GM23338 (cell line): Measurements from ENCODE around the gene DIAPH3. TPM values are rescaled to one million over a fixed set of nuclear protein-coding genes. Genes with fewer than 3 reads are reported as not detected.
A peak's percentile ranks its signal among the peaks of the same experiment; 100 is the strongest.

Experiments used
- ATAC-seq: fragments of 200-7000 bp; cut with Tn5 transposase; 3 replicates; pipeline ENCODE4 v1.9.1; 2020
- DNase-seq: peaks from one replicate; pipeline ENCODE4 v3.0.0-alpha.2; 2015; ENCODE audit warnings: low spot score
- H2AFZ ChIP-seq: fragments of 200-600 bp; sonication (generic); 2 replicates; pipeline ENCODE4 v1.8.0; 2016; ENCODE audit warnings: antibody characterized with exemption, mild to moderate bottlenecking, moderate library complexity
- H3F3A ChIP-seq: fragments of 200-600 bp; sonication (generic); replicated peaks from 2 replicates; pipeline ENCODE4 v1.8.0; 2017; ENCODE audit warnings: antibody characterized with exemption, mixed run types, low read depth
- H3K27ac ChIP-seq: fragments of 200-600 bp; sonication (generic); 2 replicates; pipeline ENCODE4 v1.6.1; 2016; ENCODE audit warnings: low read depth
- H3K27me3 ChIP-seq: fragments of 200-600 bp; sonication (generic); 2 replicates; pipeline ENCODE4 v1.8.0; 2016; ENCODE audit warnings: mild to moderate bottlenecking, mixed run types, moderate library complexity; ENCODE audit not compliant: insufficient read depth
- H3K36me3 ChIP-seq: fragments of 200-600 bp; sonication (generic); 2 replicates; pipeline ENCODE4 v1.8.0; 2016; ENCODE audit warnings: mild to moderate bottlenecking; ENCODE audit not compliant: insufficient read depth
- H3K4me1 ChIP-seq: fragments of 200-600 bp; sonication (generic); 2 replicates; pipeline ENCODE4 v1.8.0; 2016; ENCODE audit warnings: mild to moderate bottlenecking, moderate library complexity; ENCODE audit not compliant: insufficient read depth
- H3K4me2 ChIP-seq: fragments of 200-600 bp; sonication (generic); 2 replicates; pipeline ENCODE4 v1.7.1; 2017; ENCODE audit warnings: mixed run types
- H3K4me3 ChIP-seq: fragments of 200-600 bp; sonication (generic); 2 replicates; pipeline ENCODE4 v1.6.1; 2016; ENCODE audit warnings: mixed run types
- H3K79me2 ChIP-seq: fragments of 200-600 bp; sonication (generic); replicated peaks from 2 replicates; pipeline ENCODE4 v1.8.0; 2017; ENCODE audit warnings: mild to moderate bottlenecking; ENCODE audit not compliant: insufficient read depth
- H3K9me2 ChIP-seq: fragments of 200-600 bp; sonication (generic); 2 replicates; pipeline ENCODE4 v1.8.0; 2017; ENCODE audit not compliant: insufficient read depth
- H4K20me1 ChIP-seq: fragments of 200-600 bp; sonication (generic); replicated peaks from 2 replicates; pipeline ENCODE4 v1.8.0; 2017; ENCODE audit warnings: mild to moderate bottlenecking; ENCODE audit not compliant: insufficient read depth
- H3K27ac Mint-ChIP-seq: 2 replicates; pipeline ENCODE4 v1.8.0; 2020; ENCODE audit warnings: inconsistent platforms, mild to moderate bottlenecking, moderate library complexity, mixed read lengths
- H3K27me3 Mint-ChIP-seq: 3 replicates; pipeline ENCODE4 v1.8.0; 2022; ENCODE audit warnings: low read depth, mild to moderate bottlenecking, moderate library complexity, mixed read lengths, inconsistent platforms; ENCODE audit not compliant: insufficient read depth, poor library complexity
- H3K36me3 Mint-ChIP-seq: 3 replicates; pipeline ENCODE4 v1.8.0; 2021; ENCODE audit warnings: low read depth, mild to moderate bottlenecking, inconsistent platforms, moderate library complexity, mixed read lengths
- H3K4me1 Mint-ChIP-seq: 3 replicates; pipeline ENCODE4 v1.8.0; 2020; ENCODE audit warnings: mild to moderate bottlenecking, inconsistent platforms, mixed read lengths
- H3K4me3 Mint-ChIP-seq: 3 replicates; pipeline ENCODE4 v1.8.0; 2021; ENCODE audit warnings: moderate library complexity, mild to moderate bottlenecking, inconsistent platforms, mixed read lengths
- H3K9me3 Mint-ChIP-seq: 3 replicates; pipeline ENCODE4 v1.8.0; 2020; ENCODE audit warnings: moderate library complexity, mild to moderate bottlenecking, inconsistent platforms, mixed read lengths
- CREB1 ChIP-seq: fragments of 250-450 bp; sonication (Bioruptor Pico); IDR thresholded peaks from 2 replicates; pipeline ENCODE4 v1.5.0; 2020; ENCODE audit warnings: low read depth, mild to moderate bottlenecking, moderate library complexity
- CTCF ChIP-seq, 2 experiments: fragments of 200-600 bp in 1 of 2; sonication (generic) in 1 of 2; conservative IDR thresholded peaks; 2 replicates each; pipeline versions ENCODE4 v1.5.1 to v1.6.1; 2016 to 2017; ENCODE audit warnings: antibody characterized with exemption in 2 of 2, low read depth in 2 of 2, mild to moderate bottlenecking in 2 of 2, moderate library complexity in 1 of 2
- EZH2 ChIP-seq: fragments of 200-600 bp; sonication (generic); IDR thresholded peaks from one replicate; pipeline ENCODE4 v1.8.0; 2017; ENCODE audit warnings: antibody characterized with exemption, mild to moderate bottlenecking, low read depth; ENCODE audit not compliant: unreplicated experiment
- EZH2phosphoT487 ChIP-seq: fragments of 200-600 bp; sonication (generic); IDR thresholded peaks from one replicate; pipeline ENCODE4 v1.8.1; 2018; ENCODE audit warnings: antibody characterized with exemption; ENCODE audit not compliant: unreplicated experiment
- NANOG ChIP-seq: IDR thresholded peaks from 2 replicates; pipeline ENCODE4 v1.6.1; 2016; ENCODE audit warnings: antibody characterized with exemption, borderline replicate concordance
- POLR2AphosphoS5 ChIP-seq: IDR thresholded peaks from 2 replicates; pipeline ENCODE4 v1.6.1; 2016; ENCODE audit warnings: antibody characterized with exemption, low read depth
- REST ChIP-seq: IDR thresholded peaks from one replicate; pipeline ENCODE4 v1.6.1; 2018; ENCODE audit warnings: antibody characterized with exemption; ENCODE audit not compliant: unreplicated experiment
- STAT1 ChIP-seq: IDR thresholded peaks from one replicate; pipeline ENCODE4 v1.6.1; 2016; ENCODE audit warnings: antibody characterized with exemption; ENCODE audit not compliant: unreplicated experiment
- ZNF331 ChIP-seq: fragments of 250-450 bp; sonication (Bioruptor Pico); IDR thresholded peaks from 2 replicates; pipeline ENCODE4 v1.5.0; 2020; ENCODE audit warnings: low read depth, mild to moderate bottlenecking, moderate library complexity
- polyA plus RNA-seq: library from polyadenylated mRNA; unstranded; fragments of >200 nt; fragmentation: Nextera tagmentation; extraction: Ambion mirVana; gene quantifications from 2 replicates; pipeline ENCODE4 v1.2.1, GENCODE V29; 2016
- total RNA-seq: library from RNA; depleted of rRNA; stranded (reverse); fragments of >200 nt; shearing (Covaris generic); gene quantifications from 2 replicates; pipeline ENCODE4 v1.2.3, GENCODE V29; 2014

DIAPH3 gene
- total and polyA plus RNA-seq, 2 experiments from 2014 or later: 23.4 to 30.2 TPM

GRCh38 chr13:59651479-59651878, 512.2 kb downstream of the DIAPH3 start:
- no peaks in the 10 kb centered on the region for H4K20me1 ChIP-seq
- Mint-ChIP-seq H3K36me3 (no peaks in the 10 kb centered on the region), H3K4me1 (0 out of 3 replicates have a peak, but pooled peaks cover 4% of the 10 kb centered on the region), H3K27me3 (no peaks in the 10 kb centered on the region), H3K27ac (no peak overlapping the region), H3K9me3 (no peaks in the 10 kb centered on the region), H3K4me3 (no peak overlapping the region)
- peak overlapping the region; percentile 74; the same call in 1 of the 2 replicates for H2AFZ ChIP-seq
- H3K27me3 ChIP-seq: no peaks in the 10 kb centered on the region
- H3K27ac ChIP-seq: no peak overlapping the region
- TF ChIP-seq POLR2AphosphoS5 (no peak), CREB1 (CRISPR knock-in tag) (no peak), NANOG (no peak), ZNF331 (CRISPR knock-in tag) (no peak), EZH2 (no peak), REST (no peak), CTCF (conservative IDR thresholded peaks at IDR 0.05; ENCODE audit: low read depth in 2 of 2) (no peak), STAT1 (no peak), EZH2phosphoT487 (no peak)
- no peaks in the 10 kb centered on the region for H3K79me2 ChIP-seq
- H3K4me3 ChIP-seq: no peak overlapping the region
- DNase-seq: no peak
- ATAC-seq: no peak
- H3K9me2 ChIP-seq: no peaks in the 10 kb centered on the region
- H3K36me3 ChIP-seq: no peaks in the 10 kb centered on the region
- H3F3A ChIP-seq: no peaks in the 10 kb centered on the region
- H3K4me2 ChIP-seq: no peak overlapping the region
- H3K4me1 ChIP-seq: no peaks in the 10 kb centered on the region

- Histone ChIP-seq H4K20me1 (no peaks in the 10 kb centered on the region), H3K36me3 (no peaks in the 10 kb centered on the region), H3K4me3 (no peak overlapping the region), H3K79me2 (no peaks in the 10 kb centered on the region), H2AFZ (no peak overlapping the region), H3K27me3 (no peaks in the 10 kb centered on the region), H3K4me2 (no peak overlapping the region), H3K9me2 (peaks cover 7% of the 10 kb centered on the region), H3K27ac (no peak overlapping the region), H3K4me1 (peaks cover 4% of the 10 kb centered on the region), H3F3A (no peaks in the 10 kb centered on the region)
- no peak overlapping the region for H3K4me3 Mint-ChIP-seq
- H3K27ac Mint-ChIP-seq: 0 out of 2 replicates have a peak overlapping the region, but pooled peaks have one; percentile 1
- peaks cover 5% of the 10 kb centered on the region for H3K27me3 Mint-ChIP-seq
- peaks cover 5% of the 10 kb centered on the region; the same call in 1 of the 3 replicates for H3K36me3 Mint-ChIP-seq
- H3K9me3 Mint-ChIP-seq: peaks cover 6% of the 10 kb centered on the region; the same call in 2 of the 3 replicates
- peaks cover 24% of the 10 kb centered on the region for H3K4me1 Mint-ChIP-seq
- DNase-seq (peak; percentile 19), ATAC-seq (peak; percentile 28; the same call in 2 of the 3 replicates)
- TF ChIP-seq CTCF (conservative IDR thresholded peaks at IDR 0.05; ENCODE audit: low read depth in 2 of 2): no peak
These were observed 519.7 kb downstream of the DIAPH3 start for GRCh38 chr13:59643906-59644626.
